SK-N-SH (cell line): ENCODE measurements around the gene NR2E3. TPM values are rescaled to one million over a fixed set of nuclear protein-coding genes. Genes with fewer than 3 reads are reported as not detected.

Source experiments
- CTCF ChIA-PET: fragments of 300-600, 350-600 bp; formaldehyde crosslinking; extraction: SDS; loops from one replicate; lab custom pipeline; 2021; lab: Yijun Ruan, JAX
- POLR2A ChIA-PET: fragments of 350-600 bp; sonication (Branson Sonifier 250); formaldehyde crosslinking; extraction: SDS; loops from one replicate; lab custom pipeline; 2020; ENCODE audit warnings: antibody characterized with exemption, inconsistent platforms; lab: Yijun Ruan, JAX
- DNase-seq: peaks from one replicate; pipeline ENCODE4 v3.0.0; 2012
- H2AFZ ChIP-seq: fragments of 200-600 bp; sonication (generic); 2 replicates; pipeline ENCODE4 v1.8.1; 2016; ENCODE audit warnings: antibody characterized with exemption, mild to moderate bottlenecking, low read depth
- H3F3A ChIP-seq: fragments of 200-600 bp; sonication (generic); replicated peaks from 2 replicates; pipeline ENCODE3; 2016; ENCODE audit warnings: antibody characterized with exemption, mild to moderate bottlenecking; ENCODE audit not compliant: insufficient read depth
- H3K27ac ChIP-seq, 2 experiments: fragments of 200-500 bp in 1 of 2; fragments of 200-600 bp in 1 of 2; sonication (Bioruptor generic) in 1 of 2; sonication (generic), shearing (Covaris generic) in 1 of 2; 2 replicates each; pipeline versions ENCODE4 v1.5.1 to v1.6.1; 2014 to 2016; ENCODE audit warnings: low read depth in 2 of 2, inconsistent platforms in 1 of 2, low read length in 1 of 2, mild to moderate bottlenecking in 1 of 2, mixed read lengths in 1 of 2
- H3K27me3 ChIP-seq: fragments of 200-600 bp; sonication (generic), shearing (Covaris generic); 2 replicates; pipeline ENCODE4 v1.6.1; 2016; ENCODE audit warnings: mixed run types; ENCODE audit not compliant: insufficient read depth
- H3K36me3 ChIP-seq, 2 experiments: fragments of 200-500 bp in 1 of 2; fragments of 200-600 bp in 1 of 2; sonication (Bioruptor generic) in 1 of 2; sonication (generic) in 1 of 2; replicated peaks in 1 of 2; 2 replicates each; pipeline versions ENCODE3 to v1.5.1; 2014 to 2016; ENCODE audit warnings: low read length in 1 of 2, mild to moderate bottlenecking in 1 of 2; ENCODE audit not compliant: insufficient read depth in 2 of 2, control insufficient read depth in 1 of 2
- H3K4me1 ChIP-seq, 2 experiments: fragments of 200-500 bp in 1 of 2; fragments of 200-600 bp in 1 of 2; sonication (Bioruptor generic) in 1 of 2; sonication (generic), shearing (Covaris generic) in 1 of 2; 2 replicates each; pipeline versions ENCODE4 v1.5.1 to v1.6.1; 2014 to 2016; ENCODE audit warnings: low read depth in 1 of 2, low read length in 1 of 2, mixed run types in 1 of 2; ENCODE audit not compliant: insufficient read depth in 2 of 2, control insufficient read depth in 1 of 2
- H3K4me2 ChIP-seq: fragments of 200-600 bp; sonication (generic), shearing (Covaris generic); 2 replicates; pipeline ENCODE4 v1.6.1; 2017; ENCODE audit warnings: mixed run types
- H3K4me3 ChIP-seq, 2 experiments: fragments of 200-500 bp in 1 of 2; fragments of 200-600 bp in 1 of 2; sonication (Bioruptor generic) in 1 of 2; sonication (generic), shearing (Covaris generic) in 1 of 2; 2 replicates each; pipeline versions ENCODE4 v1.5.1 to v1.8.1; 2014 to 2016; ENCODE audit warnings: low read depth in 2 of 2, inconsistent platforms in 1 of 2, low read length in 1 of 2, mild to moderate bottlenecking in 1 of 2, mixed read lengths in 1 of 2, moderate library complexity in 1 of 2
- H3K79me2 ChIP-seq: fragments of 200-600 bp; sonication (generic); 2 replicates; pipeline ENCODE4 v1.8.1; 2017; ENCODE audit warnings: mild to moderate bottlenecking; ENCODE audit not compliant: insufficient read depth
- H3K9ac ChIP-seq: fragments of 200-600 bp; sonication (generic); 2 replicates; pipeline ENCODE4 v1.6.1; 2017; ENCODE audit warnings: mixed run types
- H3K9me2 ChIP-seq: fragments of 200-600 bp; sonication (generic); 2 replicates; pipeline ENCODE4 v1.6.1; 2017; ENCODE audit warnings: mixed run types
- H3K9me3 ChIP-seq: fragments of 200-600 bp; sonication (generic); 2 replicates; pipeline ENCODE4 v1.6.1; 2017; ENCODE audit warnings: mixed run types, mild to moderate bottlenecking, moderate library complexity
- H4K20me1 ChIP-seq: fragments of 200-600 bp; sonication (generic); 2 replicates; pipeline ENCODE4 v1.6.1; 2017; ENCODE audit warnings: mild to moderate bottlenecking, mixed run types; ENCODE audit not compliant: insufficient read depth
- ELF1 ChIP-seq: IDR thresholded peaks from 2 replicates; pipeline ENCODE4 v1.4.0; 2012
- EP300 ChIP-seq, 2 experiments: IDR thresholded peaks; 2 replicates each; pipeline versions ENCODE4 v1.4.0 to v1.6.1; 2012; ENCODE audit warnings: borderline replicate concordance in 1 of 2, low read depth in 1 of 2, low read length in 1 of 2
- FOSL2 ChIP-seq: IDR thresholded peaks from 2 replicates; pipeline ENCODE4 v1.4.0; 2012; ENCODE audit warnings: low read depth, mild to moderate bottlenecking, moderate library complexity, borderline replicate concordance
- FOXM1 ChIP-seq: IDR thresholded peaks from 2 replicates; pipeline ENCODE4 v1.4.0; 2012; ENCODE audit warnings: low read depth, mild to moderate bottlenecking
- GATA2 ChIP-seq: sonication (generic); formaldehyde crosslinking; IDR thresholded peaks from 2 replicates; pipeline ENCODE4 v1.5.0; 2020; ENCODE audit warnings: mild to moderate bottlenecking, missing genetic modification reagents
- IRF3 ChIP-seq: fragments of 150-350 bp; IDR thresholded peaks from 2 replicates; pipeline ENCODE4 v1.6.1; 2016; ENCODE audit warnings: mild to moderate bottlenecking, low read depth, low read length
- JUND ChIP-seq: IDR thresholded peaks from 2 replicates; pipeline ENCODE4 v1.4.0; 2012
- MAX ChIP-seq: IDR thresholded peaks from 2 replicates; pipeline ENCODE4 v1.4.0; 2012; ENCODE audit warnings: low read depth
- RCOR1 ChIP-seq: fragments of 150-350 bp; IDR thresholded peaks from 2 replicates; pipeline ENCODE4 v1.6.1; 2017; ENCODE audit warnings: antibody characterized with exemption, low read length
- RFX5 ChIP-seq: IDR thresholded peaks from 2 replicates; pipeline ENCODE4 v1.6.1; 2012; ENCODE audit warnings: mild to moderate bottlenecking, improper control_type of control experiment, low read length
- RXRA ChIP-seq: IDR thresholded peaks from 2 replicates; pipeline ENCODE4 v1.4.0; 2012; ENCODE audit warnings: low read depth, mild to moderate bottlenecking, borderline replicate concordance
- SMC3 ChIP-seq: IDR thresholded peaks from 2 replicates; pipeline ENCODE4 v1.6.1; 2012; ENCODE audit warnings: low read depth, low read length, improper control_type of control experiment
- TCF12 ChIP-seq: IDR thresholded peaks from 2 replicates; pipeline ENCODE4 v1.4.0; 2012
- TEAD4 ChIP-seq: IDR thresholded peaks from 2 replicates; pipeline ENCODE4 v1.4.0; 2012; ENCODE audit warnings: mild to moderate bottlenecking, borderline replicate concordance; ENCODE audit not compliant: insufficient read depth
- YY1 ChIP-seq: IDR thresholded peaks from 2 replicates; pipeline ENCODE4 v1.4.0; 2012; ENCODE audit warnings: low read depth, mild to moderate bottlenecking
- WGBS: methylation state at CpG from one replicate; pipeline ENCODE4 v1.1.6; 2017; ENCODE audit warnings: low lambda C conversion rate; 5-methylcytosine and 5-hydroxymethylcytosine counted together
- polyA plus RNA-seq, 3 experiments: library from polyadenylated mRNA; depleted of rRNA; stranded (reverse); fragments of >200 nt; gene quantifications; 2 replicates each; pipeline ENCODE4 v1.2.3, GENCODE V29; 2012
- TF ChIP-seq, protein P1 (sequence below): IDR thresholded peaks from 2 replicates; pipeline ENCODE4 v1.4.0; 2012; ENCODE audit warnings: low read depth, borderline replicate concordance

NR2E3 gene
- polyA plus RNA-seq, 1 of the 3 experiments (the other 2 are of a cell fraction), result 0.18 TPM

GRCh38 chr15:71781179-71781964, 29.0 kb upstream of the NR2E3 start:
- 87% methylated on average over 9 of the region's 9 CpGs for WGBS
- Histone ChIP-seq H3K36me3 (no peaks in the 10 kb centered on the region), H3K79me2 (no peaks in the 10 kb centered on the region), H3K9me3 (no peaks in the 10 kb centered on the region), H3K4me2 (no peak overlapping the region), H3K27ac (no peak overlapping the region), H3K9me2 (no peaks in the 10 kb centered on the region), H3K4me1 (peaks cover 0 to 5% of the 10 kb centered on the region in 2 experiments; a peak in 1 of 4 replicates), H2AFZ (no peak overlapping the region), H4K20me1 (no peaks in the 10 kb centered on the region), H3K9ac (no peak overlapping the region), H3K27me3 (no peaks in the 10 kb centered on the region), H3F3A (peaks cover 12% of the 10 kb centered on the region), H3K4me3 (no peak overlapping the region)
- CTCF ChIA-PET, result interaction anchor here (0.9 to 7.7 kb wide), 16 partner anchors 9 to 387 kb away, joined by 3 to 58 read pairs (median 6); no protein-coding TSS in a partner anchor
- POLR2A ChIA-PET, result no interaction called here
- DNase-seq, result no peak
- TF ChIP-seq GATA2 (CRISPR knock-in tag) (no peak), IRF3 (no peak), JUND (no peak), FOSL2 (no peak), RCOR1 (no peak), YY1 (no peak), ELF1 (no peak), RFX5 (no peak), TEAD4 (no peak), SMC3 (no peak), EP300 (IDR thresholded peaks at IDR 0.05; ENCODE audit: borderline replicate concordance in 1 of 2, low read depth in 1 of 2, low read length in 1 of 2) (no peak), RXRA (no peak), TCF12 (no peak)
- TF ChIP-seq, protein P1, sequence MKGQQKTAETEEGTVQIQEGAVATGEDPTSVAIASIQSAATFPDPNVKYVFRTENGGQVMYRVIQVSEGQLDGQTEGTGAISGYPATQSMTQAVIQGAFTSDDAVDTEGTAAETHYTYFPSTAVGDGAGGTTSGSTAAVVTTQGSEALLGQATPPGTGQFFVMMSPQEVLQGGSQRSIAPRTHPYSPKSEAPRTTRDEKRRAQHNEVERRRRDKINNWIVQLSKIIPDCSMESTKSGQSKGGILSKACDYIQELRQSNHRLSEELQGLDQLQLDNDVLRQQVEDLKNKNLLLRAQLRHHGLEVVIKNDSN, result no peak

- no peak for DNase-seq
- ChIA-PET POLR2A (no interaction called here), CTCF (interaction anchor here (0.9 to 7.7 kb wide), 5 partner anchors 10 to 375 kb away, joined by 3 to 58 read pairs (median 8); no protein-coding TSS in a partner anchor)
- Histone ChIP-seq H3K79me2 (no peaks in the 10 kb centered on the region), H3K9ac (no peak overlapping the region), H3K9me3 (no peaks in the 10 kb centered on the region), H3K9me2 (no peaks in the 10 kb centered on the region), H3K27me3 (no peaks in the 10 kb centered on the region), H3F3A (peaks cover 9% of the 10 kb centered on the region), H3K4me1 (peaks cover 0 to 5% of the 10 kb centered on the region in 2 experiments; a peak in 1 of 4 replicates), H3K27ac (no peak overlapping the region), H3K4me3 (no peak overlapping the region), H4K20me1 (no peaks in the 10 kb centered on the region), H3K4me2 (no peak overlapping the region), H2AFZ (no peak overlapping the region), H3K36me3 (no peaks in the 10 kb centered on the region)
- TF ChIP-seq FOXM1 (no peak), MAX (no peak)
- 70% methylated on average over 4 of the region's 8 CpGs for whole genome bisulfite sequencing
These were observed 28.4 kb upstream of the NR2E3 start for GRCh38 chr15:71781965-71782265.
